ENCODE measurements around the gene PRKCI.

The PRKCI gene

DNA sequence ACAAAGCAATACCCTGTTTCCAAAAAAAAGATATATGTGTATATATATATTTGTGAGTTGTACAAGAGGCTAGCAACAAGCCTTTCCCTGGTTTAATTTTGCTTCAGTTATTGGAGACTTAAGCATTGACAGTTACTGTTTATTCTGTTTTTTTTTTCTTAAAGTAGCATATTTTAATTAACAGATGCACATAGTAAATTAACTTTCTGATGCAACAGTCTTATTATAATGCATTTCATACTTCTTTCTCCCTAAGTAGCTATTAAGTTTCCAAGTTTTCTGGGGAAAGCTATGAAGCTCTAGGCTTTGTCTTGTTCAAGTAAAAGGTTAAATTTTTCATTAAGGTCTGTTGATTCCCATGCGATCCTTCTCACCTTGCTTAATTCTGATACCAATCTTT, 17.9 kb downstream of the PRKCI start:
- TF ChIP-seq, protein P1, sequence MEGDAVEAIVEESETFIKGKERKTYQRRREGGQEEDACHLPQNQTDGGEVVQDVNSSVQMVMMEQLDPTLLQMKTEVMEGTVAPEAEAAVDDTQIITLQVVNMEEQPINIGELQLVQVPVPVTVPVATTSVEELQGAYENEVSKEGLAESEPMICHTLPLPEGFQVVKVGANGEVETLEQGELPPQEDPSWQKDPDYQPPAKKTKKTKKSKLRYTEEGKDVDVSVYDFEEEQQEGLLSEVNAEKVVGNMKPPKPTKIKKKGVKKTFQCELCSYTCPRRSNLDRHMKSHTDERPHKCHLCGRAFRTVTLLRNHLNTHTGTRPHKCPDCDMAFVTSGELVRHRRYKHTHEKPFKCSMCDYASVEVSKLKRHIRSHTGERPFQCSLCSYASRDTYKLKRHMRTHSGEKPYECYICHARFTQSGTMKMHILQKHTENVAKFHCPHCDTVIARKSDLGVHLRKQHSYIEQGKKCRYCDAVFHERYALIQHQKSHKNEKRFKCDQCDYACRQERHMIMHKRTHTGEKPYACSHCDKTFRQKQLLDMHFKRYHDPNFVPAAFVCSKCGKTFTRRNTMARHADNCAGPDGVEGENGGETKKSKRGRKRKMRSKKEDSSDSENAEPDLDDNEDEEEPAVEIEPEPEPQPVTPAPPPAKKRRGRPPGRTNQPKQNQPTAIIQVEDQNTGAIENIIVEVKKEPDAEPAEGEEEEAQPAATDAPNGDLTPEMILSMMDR (IDR thresholded peaks at IDR 0.05; ENCODE audit: low read length, missing control alignments) = no peak
- H3K4me3 ChIP-seq (replicated peaks; ENCODE audit: low read depth, low read length) = no peak overlapping the region
- no peak for DNase-seq (ENCODE audit: low read depth)

DNA sequence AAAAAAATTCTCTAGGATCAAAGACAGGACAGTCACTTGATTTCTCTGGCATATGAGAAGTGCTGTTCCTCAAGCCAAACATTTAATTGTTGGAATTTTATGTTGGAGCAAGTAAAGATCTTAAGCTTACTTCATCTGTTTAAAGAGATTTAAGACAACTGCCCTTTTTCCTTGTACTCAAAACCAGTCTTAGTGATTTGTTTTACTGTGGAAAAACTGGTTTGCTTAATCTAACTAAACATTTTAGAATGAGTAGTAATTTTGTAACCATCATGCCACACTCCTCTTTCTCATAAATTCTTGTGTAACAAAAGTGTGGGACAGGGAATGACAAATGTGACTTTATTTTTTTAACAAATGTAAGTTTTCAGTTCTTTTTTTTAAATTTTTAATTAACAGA, 18.4 kb downstream of the PRKCI start:
- no peak overlapping the region for H3K4me3 ChIP-seq (replicated peaks; ENCODE audit: low read depth, low read length)
- TF ChIP-seq, protein P1 (IDR thresholded peaks at IDR 0.05; ENCODE audit: low read length, missing control alignments) = no peak
- no peak for DNase-seq (ENCODE audit: low read depth)

DNA sequence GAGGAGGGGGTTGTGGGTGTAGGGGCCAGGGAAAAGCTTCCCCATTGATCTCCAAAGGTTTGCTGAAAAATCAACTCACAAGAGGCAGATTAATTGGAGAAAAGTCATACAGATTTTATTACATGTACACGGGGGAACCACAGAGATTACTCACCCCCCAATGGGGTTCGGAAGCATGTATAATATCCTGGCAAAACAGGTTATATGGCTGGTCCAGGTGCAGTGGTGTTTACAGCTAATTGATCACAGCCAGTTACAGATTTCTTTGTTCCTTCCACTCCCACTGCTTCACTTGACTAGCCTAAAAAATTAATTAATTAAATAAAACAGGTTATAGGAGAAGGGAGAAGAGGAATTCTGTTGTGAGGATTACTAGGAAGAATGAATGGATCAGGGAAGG, 22.4 kb downstream of the PRKCI start:
- TF ChIP-seq, protein P1 (IDR thresholded peaks at IDR 0.05; ENCODE audit: low read length, missing control alignments) = no peak
- DNase-seq (ENCODE audit: low read depth) = no peak
- no peak overlapping the region for H3K4me3 ChIP-seq (replicated peaks; ENCODE audit: low read depth, low read length)

DNA sequence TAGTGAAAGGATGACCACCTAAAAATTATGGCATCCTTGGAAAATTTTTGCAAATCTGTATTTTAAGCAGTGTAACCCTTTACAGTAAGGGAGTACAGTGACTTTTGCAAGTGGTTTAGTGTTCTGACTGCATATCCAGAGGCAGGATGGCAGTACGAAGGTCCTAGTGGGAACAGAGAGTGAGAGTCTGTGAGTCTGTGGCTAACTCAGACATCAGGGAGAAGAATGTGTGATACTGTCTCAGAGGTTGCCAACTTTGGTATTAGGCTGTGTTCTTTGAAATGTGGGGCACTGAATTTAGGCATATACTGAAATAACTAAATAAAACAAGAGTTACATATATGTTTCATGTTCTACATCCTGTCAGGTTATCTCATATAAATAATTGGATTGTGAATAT, 25.7 kb downstream of the PRKCI start:
- no peak overlapping the region for H3K4me3 ChIP-seq (replicated peaks; ENCODE audit: low read depth, low read length)
- TF ChIP-seq, protein P1 (IDR thresholded peaks at IDR 0.05; ENCODE audit: low read length, missing control alignments) = no peak
- DNase-seq (ENCODE audit: low read depth) = no peak

DNA sequence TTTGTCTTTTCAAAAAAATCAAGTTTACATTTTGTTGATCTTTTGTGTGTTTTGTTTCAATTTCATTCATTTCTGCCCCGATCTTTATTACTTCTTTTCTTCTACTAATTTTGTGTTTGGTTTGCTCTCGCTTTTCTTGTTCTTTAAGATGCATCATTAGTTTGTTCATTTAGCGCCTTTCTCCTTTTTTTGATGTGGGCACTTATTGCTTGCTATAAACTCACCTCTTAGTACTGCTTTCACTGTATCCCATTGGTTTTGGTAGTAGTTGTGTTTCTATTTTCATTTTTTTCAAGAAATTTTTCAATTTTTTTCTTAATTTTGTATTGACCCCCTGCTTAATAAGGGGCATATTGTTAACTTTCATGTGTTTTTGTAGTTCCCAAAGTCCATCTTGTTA, 34.4 kb downstream of the PRKCI start:
- H3K4me3 ChIP-seq (replicated peaks; ENCODE audit: low read depth, low read length) = no peak overlapping the region
- DNase-seq (ENCODE audit: low read depth) = no peak
- TF ChIP-seq, protein P1 (IDR thresholded peaks at IDR 0.05; ENCODE audit: low read length, missing control alignments) = no peak

DNA sequence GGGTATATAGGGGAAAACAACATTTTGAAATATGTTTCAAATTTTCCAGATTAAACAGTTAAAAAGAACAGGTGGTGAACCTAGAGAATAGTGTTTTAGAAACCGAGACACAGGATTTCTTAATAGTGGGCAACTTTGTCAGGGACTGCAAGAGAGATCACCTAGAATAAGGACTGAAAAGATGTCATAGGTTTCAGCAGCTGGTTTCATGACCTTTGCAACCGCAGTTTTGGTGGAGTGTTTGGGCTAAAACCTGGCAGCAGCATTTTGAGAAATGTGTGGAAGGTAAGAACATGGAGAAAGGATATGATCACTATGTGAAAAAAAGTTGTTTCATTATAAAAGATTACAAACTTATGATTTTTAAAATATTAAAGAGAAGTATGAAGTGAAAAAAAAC, 34.9 kb downstream of the PRKCI start:
- TF ChIP-seq, protein P1 (IDR thresholded peaks at IDR 0.05; ENCODE audit: low read length, missing control alignments) = no peak
- DNase-seq (ENCODE audit: low read depth) = no peak
- H3K4me3 ChIP-seq (replicated peaks; ENCODE audit: low read depth, low read length) = no peak overlapping the region

DNA sequence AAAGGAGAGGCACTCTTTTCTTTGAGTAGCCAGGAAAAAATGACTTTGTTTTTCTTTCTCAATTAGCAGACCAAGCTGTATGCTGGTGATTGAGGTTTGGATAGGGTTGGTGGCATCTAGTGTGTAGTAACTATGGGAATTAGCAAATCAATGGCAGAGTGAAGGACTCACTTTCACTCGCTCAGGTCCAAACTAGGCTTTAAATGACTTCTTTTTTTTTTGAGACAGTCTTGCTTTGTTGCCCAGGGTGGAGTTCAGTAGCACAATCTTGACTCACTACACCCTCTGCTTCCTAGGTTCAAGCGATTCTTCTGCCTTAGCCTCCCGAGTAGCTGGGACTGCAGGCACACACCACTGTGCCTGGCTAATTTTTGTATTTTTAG, 35.9 kb downstream of the PRKCI start:
- DNase-seq (ENCODE audit: low read depth) = no peak
- TF ChIP-seq, protein P1 (IDR thresholded peaks at IDR 0.05; ENCODE audit: low read length, missing control alignments) = no peak
- no peak overlapping the region for H3K4me3 ChIP-seq (replicated peaks; ENCODE audit: low read depth, low read length)

Data from fibroblast of pulmonary artery (primary cell).